DOHH2 (cell line): ENCODE measurements around the gene KIF7.

Source experiments
- H3F3A ChIP-seq: fragments of 200-600 bp; sonication (generic), shearing (Covaris generic); 2 replicates; pipeline ENCODE4 v1.6.0; 2016; ENCODE audit warnings: antibody characterized with exemption, mild to moderate bottlenecking; ENCODE audit not compliant: control insufficient read depth, insufficient read depth
- H3K27ac ChIP-seq: fragments of 200-600 bp; sonication (generic); 2 replicates; pipeline ENCODE4 v1.5.1; 2014; ENCODE audit warnings: low read depth, mild to moderate bottlenecking, low read length, moderate library complexity
- H3K27me3 ChIP-seq: fragments of 200-600 bp; sonication (generic); 2 replicates; pipeline ENCODE4 v1.6.1; 2014; ENCODE audit warnings: mild to moderate bottlenecking, low read length, mixed read lengths; ENCODE audit not compliant: control insufficient read depth
- H3K36me3 ChIP-seq: fragments of 200-600 bp; sonication (generic); 2 replicates; pipeline ENCODE4 v1.6.1; 2014; ENCODE audit warnings: mild to moderate bottlenecking, low read length, moderate library complexity, mixed read lengths; ENCODE audit not compliant: control insufficient read depth
- H3K4me1 ChIP-seq: fragments of 200-600 bp; sonication (generic); 2 replicates; pipeline ENCODE4 v1.6.1; 2014; ENCODE audit warnings: mild to moderate bottlenecking, low read length, mixed read lengths; ENCODE audit not compliant: control insufficient read depth
- H3K4me2 ChIP-seq: fragments of 200-600 bp; sonication (generic); 2 replicates; pipeline ENCODE4 v1.6.0; 2014; ENCODE audit warnings: mild to moderate bottlenecking, low read length, moderate library complexity
- H3K4me3 ChIP-seq: fragments of 200-600 bp; sonication (generic); 2 replicates; pipeline ENCODE4 v1.5.1; 2014; ENCODE audit warnings: mild to moderate bottlenecking, low read length, mixed read lengths
- H3K79me2 ChIP-seq: fragments of 200-600 bp; sonication (generic); 2 replicates; pipeline ENCODE4 v1.6.1; 2014; ENCODE audit warnings: mild to moderate bottlenecking, low read length, mixed read lengths; ENCODE audit not compliant: control insufficient read depth
- H3K9me2 ChIP-seq: fragments of 200-600 bp; sonication (generic); replicated peaks from 2 replicates; pipeline ENCODE4 v1.6.1; 2014; ENCODE audit warnings: mild to moderate bottlenecking, low read length, mixed read lengths; ENCODE audit not compliant: control insufficient read depth
- H3K9me3 ChIP-seq: fragments of 200-600 bp; sonication (generic); 2 replicates; pipeline ENCODE4 v1.6.1; 2014; ENCODE audit warnings: antibody characterized with exemption, low read length, mixed read lengths; ENCODE audit not compliant: control insufficient read depth, insufficient read depth
- H4K20me1 ChIP-seq: fragments of 200-600 bp; sonication (generic); 2 replicates; pipeline ENCODE4 v1.6.0; 2014; ENCODE audit warnings: low read depth, mild to moderate bottlenecking, antibody characterized with exemption, low read length, moderate library complexity; ENCODE audit not compliant: control insufficient read depth, insufficient read depth
- CTCF ChIP-seq: fragments of 200-600 bp; sonication (generic); IDR thresholded peaks from one replicate; pipeline ENCODE4 v1.5.1; 2014; ENCODE audit warnings: antibody characterized with exemption, mild to moderate bottlenecking, low read depth, low read length; ENCODE audit not compliant: poor library complexity, severe bottlenecking
- EZH2phosphoT487 ChIP-seq: fragments of 200-600 bp; sonication (generic); IDR thresholded peaks from 2 replicates; pipeline ENCODE4 v1.6.1; 2017; ENCODE audit warnings: borderline replicate concordance, mild to moderate bottlenecking, antibody characterized with exemption, low read length, moderate library complexity, mixed read lengths

The KIF7 gene

GRCh38 chr15:89611317-89611716 is 44.0 kb downstream of the KIF7 start:
- Histone ChIP-seq H3K4me3 (no peak overlapping the region), H3K36me3 (peaks cover 88% of the 10 kb centered on the region), H3K9me2 (no peaks in the 10 kb centered on the region)

GRCh38 chr15:89599021-89599420 is 56.2 kb downstream of the KIF7 start:
- Histone ChIP-seq H3K4me2 (no peak overlapping the region), H3K4me1 (no peaks in the 10 kb centered on the region), H3F3A (no peaks in the 10 kb centered on the region), H3K9me2 (no peaks in the 10 kb centered on the region), H3K4me3 (no peak overlapping the region), H3K27me3 (no peaks in the 10 kb centered on the region), H4K20me1 (0 out of 2 replicates have a peak, but pooled peaks cover 3% of the 10 kb centered on the region), H3K36me3 (peaks cover 96% of the 10 kb centered on the region), H3K79me2 (peaks cover 16% of the 10 kb centered on the region; the same call in 1 of the 2 replicates), H3K9me3 (no peaks in the 10 kb centered on the region), H3K27ac (no peak overlapping the region)
- TF ChIP-seq EZH2phosphoT487 (no peak), CTCF (no peak)

More at GRCh38 chr15:89611317-89611716, 44.0 kb downstream of the KIF7 start:
- H3K4me1 ChIP-seq = no peaks in the 10 kb centered on the region
- no peaks in the 10 kb centered on the region for H4K20me1 ChIP-seq
- H3F3A ChIP-seq = peaks cover 8% of the 10 kb centered on the region
- peaks cover 17% of the 10 kb centered on the region for H3K79me2 ChIP-seq
- TF ChIP-seq EZH2phosphoT487 = no peak
- TF ChIP-seq CTCF = no peak
- no peaks in the 10 kb centered on the region for H3K9me3 ChIP-seq
- H3K27me3 ChIP-seq = no peaks in the 10 kb centered on the region
- no peak overlapping the region for H3K4me2 ChIP-seq
- no peak overlapping the region for H3K27ac ChIP-seq

GRCh38 chr15:89593018-89593417 is 62.2 kb downstream of the KIF7 start:
- no peaks in the 10 kb centered on the region for H3K9me3 ChIP-seq
- H3K36me3 ChIP-seq = peaks cover 90% of the 10 kb centered on the region
- no peaks in the 10 kb centered on the region for H3K9me2 ChIP-seq
- no peaks in the 10 kb centered on the region for H3K4me1 ChIP-seq
- H3K27me3 ChIP-seq = no peaks in the 10 kb centered on the region
- no peak overlapping the region for H3K4me3 ChIP-seq
- H3F3A ChIP-seq = no peaks in the 10 kb centered on the region
- H4K20me1 ChIP-seq = no peaks in the 10 kb centered on the region
- no peak overlapping the region for H3K4me2 ChIP-seq
- TF ChIP-seq CTCF (no peak), EZH2phosphoT487 (no peak)
- no peak overlapping the region for H3K27ac ChIP-seq
- peaks cover 42% of the 10 kb centered on the region for H3K79me2 ChIP-seq
